HCT116 (cell line): ENCODE results near the gene WNK2. TPM values are rescaled to one million over a fixed set of nuclear protein-coding genes. Genes with fewer than 3 reads are reported as not detected.

ENCODE experiments used
- ATAC-seq: fragments of 200-7000 bp; cut with Tn5 transposase; 2 replicates; pipeline ENCODE4 v1.9.1; 2020; ENCODE audit warnings: mild to moderate bottlenecking, moderate library complexity
- BruUV-seq: library from RNA; stranded (reverse); fragments of 400-500 nt; replicated peaks from 2 replicates; lab custom pipeline; 2021; lab: Mats Ljungman, UMichigan
- CTCF ChIA-PET: fragments of 300-600 bp; sonication (Branson Sonifier 250); formaldehyde crosslinking; loops from one replicate; lab custom pipeline; 2021; ENCODE audit warnings: antibody characterized with exemption; lab: Charles Lee
- POLR2A ChIA-PET: fragments of 300-600, 350-600 bp; sonication (Branson Sonifier 250); formaldehyde crosslinking; loops from one replicate; lab custom pipeline; 2021; ENCODE audit warnings: antibody characterized with exemption; lab: Charles Lee
- RAD21 ChIA-PET, 2 experiments: fragments of 300-600 bp; sonication (Branson Sonifier 250); formaldehyde crosslinking; loops; one replicate each; lab custom pipeline; 2023; ENCODE audit warnings: low total read pairs in 2 of 2; ENCODE audit not compliant: uncharacterized antibody in 2 of 2, unreplicated experiment in 2 of 2, low non-redundant PET in 1 of 2; lab: Charles Lee
- DNase-seq: peaks from one replicate; pipeline ENCODE4 v3.0.0-alpha.2; 2010; ENCODE audit warnings: low read depth, low spot score
- H2AFZ ChIP-seq: fragments of 200-600 bp; shearing (Covaris generic), sonication (generic); 2 replicates; pipeline ENCODE4 v1.6.1; 2017; ENCODE audit warnings: low read depth, mixed run types, mixed read lengths, antibody characterized with exemption, low read length; ENCODE audit not compliant: poor library complexity, severe bottlenecking
- H3K27ac ChIP-seq: 2 replicates; pipeline ENCODE4 v1.5.1; 2012; ENCODE audit warnings: low read depth, low read length
- H3K27me3 ChIP-seq: fragments of 200-600 bp; sonication (generic); 2 replicates; pipeline ENCODE4 v1.6.1; 2016; ENCODE audit warnings: mixed run types, low read length, mixed read lengths; ENCODE audit not compliant: insufficient read depth
- H3K36me3 ChIP-seq, 2 experiments: fragments of 200-500 bp in 1 of 2; fragments of 200-600 bp in 1 of 2; sonication (Bioruptor generic) in 1 of 2; sonication (generic) in 1 of 2; 2 replicates each; pipeline versions ENCODE4 v1.5.1 to v1.6.1; 2014 to 2016; ENCODE audit warnings: low read length in 2 of 2, inconsistent platforms in 1 of 2, mixed read lengths in 1 of 2, mixed run types in 1 of 2; ENCODE audit not compliant: insufficient read depth in 2 of 2, control insufficient read depth in 1 of 2
- H3K4me1 ChIP-seq, 2 experiments: fragments of 200-600 bp in 1 of 2; sonication (generic) in 1 of 2; 2 replicates each; pipeline versions ENCODE4 v1.5.1 to v1.6.1; 2012 to 2017; ENCODE audit warnings: low read length in 2 of 2, inconsistent platforms in 1 of 2, mild to moderate bottlenecking in 1 of 2, mixed read lengths in 1 of 2, mixed run types in 1 of 2, moderate library complexity in 1 of 2; ENCODE audit not compliant: insufficient read depth in 2 of 2, control insufficient read depth in 1 of 2
- H3K4me2 ChIP-seq: fragments of 200-600 bp; sonication (generic); 2 replicates; pipeline ENCODE4 v1.6.1; 2017; ENCODE audit warnings: mixed run types, low read length, mixed read lengths
- H3K4me3 ChIP-seq, 2 experiments: fragments of 200-600 bp in 1 of 2; sonication (generic) in 1 of 2; replicated peaks in 1 of 2; 2 replicates each; pipeline ENCODE4 v1.5.1; 2011 to 2016; ENCODE audit warnings: low read length in 2 of 2, control low read depth in 1 of 2, low read depth in 1 of 2, mild to moderate bottlenecking in 1 of 2, mixed read lengths in 1 of 2, mixed run types in 1 of 2
- H3K79me2 ChIP-seq: fragments of 200-600 bp; sonication (generic); 2 replicates; pipeline ENCODE4 v1.6.1; 2017; ENCODE audit warnings: mild to moderate bottlenecking, mixed run types, low read length, moderate library complexity, mixed read lengths; ENCODE audit not compliant: insufficient read depth
- H3K9ac ChIP-seq: fragments of 200-600 bp; sonication (generic); 2 replicates; pipeline ENCODE4 v1.6.1; 2016; ENCODE audit warnings: low read length, mixed read lengths
- H3K9me2 ChIP-seq: fragments of 200-600 bp; sonication (generic), shearing (Covaris generic); 2 replicates; pipeline ENCODE4 v1.6.1; 2017; ENCODE audit warnings: mixed run types, mild to moderate bottlenecking, moderate library complexity; ENCODE audit not compliant: insufficient read depth
- H3K9me3 ChIP-seq, 2 experiments: fragments of 200-500 bp in 1 of 2; fragments of 200-600 bp in 1 of 2; sonication (Bioruptor generic) in 1 of 2; sonication (generic) in 1 of 2; 2 replicates each; pipeline ENCODE4 v1.6.1; 2014 to 2017; ENCODE audit warnings: low read length in 2 of 2, mixed read lengths in 2 of 2, inconsistent platforms in 1 of 2, low read depth in 1 of 2, mild to moderate bottlenecking in 1 of 2, mixed run types in 1 of 2, moderate library complexity in 1 of 2; ENCODE audit not compliant: control insufficient read depth in 1 of 2, insufficient read depth in 1 of 2
- H4K20me1 ChIP-seq: fragments of 200-600 bp; sonication (generic), shearing (Covaris generic); 2 replicates; pipeline ENCODE4 v1.6.1; 2017; ENCODE audit warnings: mixed run types, mild to moderate bottlenecking, moderate library complexity; ENCODE audit not compliant: insufficient read depth
- CBX3 ChIP-seq: IDR thresholded peaks from 2 replicates; pipeline ENCODE4 v1.6.1; 2012; ENCODE audit warnings: low read depth
- ELF1 ChIP-seq: IDR thresholded peaks from 2 replicates; pipeline ENCODE4 v1.6.1; 2012; ENCODE audit warnings: low read depth, borderline replicate concordance
- EZH2phosphoT487 ChIP-seq: fragments of 200-600 bp; IDR thresholded peaks from 2 replicates; pipeline ENCODE4 v1.6.1; 2018; ENCODE audit warnings: antibody characterized with exemption, borderline replicate concordance
- JUND ChIP-seq: IDR thresholded peaks from 2 replicates; pipeline ENCODE4 v1.6.1; 2012
- POLR2A ChIP-seq: IDR thresholded peaks from 2 replicates; pipeline ENCODE4 v1.7.0; 2011; ENCODE audit warnings: borderline replicate concordance; ENCODE audit not compliant: insufficient read depth, insufficient read length; ENCODE audit errors: extremely low read depth
- SIN3A ChIP-seq: IDR thresholded peaks from 2 replicates; pipeline ENCODE4 v1.6.1; 2012; ENCODE audit warnings: low read depth
- YY1 ChIP-seq: IDR thresholded peaks from 2 replicates; pipeline ENCODE4 v1.6.1; 2011; ENCODE audit warnings: low read length, low read depth, moderate library complexity, mild to moderate bottlenecking; ENCODE audit not compliant: insufficient replicate concordance; ENCODE audit errors: extremely low read depth
- ZFX ChIP-seq: fragments of 450-650 bp; IDR thresholded peaks from 2 replicates; pipeline ENCODE4 v1.6.1; 2017
- intact Hi-C: fragments of 100-400 bp; cut with micrococcal nuclease; formaldehyde crosslinking; loops from 2 replicates; pipeline ENCODE4 v1.10.0; 2022
- total RNA-seq: library from RNA; stranded (reverse); gene quantifications from one replicate; pipeline ENCODE4 v1.2.1, GENCODE V29; 2021; ENCODE audit not compliant: unreplicated experiment
- TF ChIP-seq, protein P1 (sequence below): IDR thresholded peaks from 2 replicates; pipeline ENCODE4 v1.6.1; 2012
- TF ChIP-seq, protein P2 (sequence below): IDR thresholded peaks from 2 replicates; pipeline ENCODE4 v1.6.1; 2011; ENCODE audit warnings: mild to moderate bottlenecking, low read length, moderate library complexity; ENCODE audit not compliant: insufficient replicate concordance; ENCODE audit errors: extremely low read depth

WNK2 gene
- total RNA-seq, 1 experiment from 2014 or later, result 24.4 TPM

DNA sequence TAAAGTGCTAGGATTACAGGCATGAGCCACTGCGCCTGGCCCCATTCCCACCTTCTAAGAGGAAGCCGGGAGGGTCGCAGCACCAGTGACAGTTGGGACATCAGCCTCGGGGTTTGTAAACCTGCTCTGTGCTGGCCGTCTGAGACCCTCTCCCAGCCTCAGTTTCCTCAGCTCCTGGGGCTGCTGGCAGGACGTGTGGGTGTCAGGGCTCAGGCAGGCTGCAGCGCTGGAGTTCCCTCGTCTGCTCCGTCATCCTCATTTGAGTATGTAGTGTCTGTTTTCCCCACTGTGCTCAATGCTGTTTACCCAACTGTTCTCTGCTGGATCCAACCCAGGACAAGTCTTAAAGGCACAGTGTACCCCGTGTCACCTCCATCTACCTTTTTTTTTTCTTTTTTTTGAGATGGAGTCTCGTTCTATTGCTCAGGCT, 47.9 kb upstream of the WNK2 start:
- no peaks in the 10 kb centered on the region for H3K9me2 ChIP-seq
- no peak overlapping the region for H2AFZ ChIP-seq
- H3K36me3 ChIP-seq, result no peaks in the 10 kb centered on the region
- ChIA-PET RAD21 (no interaction called here), POLR2A (no interaction called here), CTCF (no interaction called here)
- DNase-seq (no peak), ATAC-seq (no peak)
- peaks cover 17 to 28% of the 10 kb centered on the region in 2 experiments for H3K4me1 ChIP-seq
- no peak overlapping the region for H3K27ac ChIP-seq
- no peak overlapping the region for H3K4me3 ChIP-seq
- no peaks in the 10 kb centered on the region for H3K27me3 ChIP-seq
- no peak overlapping the region for H3K4me2 ChIP-seq
- BruUV-seq, result no TSS peak
- TF ChIP-seq, protein P1, sequence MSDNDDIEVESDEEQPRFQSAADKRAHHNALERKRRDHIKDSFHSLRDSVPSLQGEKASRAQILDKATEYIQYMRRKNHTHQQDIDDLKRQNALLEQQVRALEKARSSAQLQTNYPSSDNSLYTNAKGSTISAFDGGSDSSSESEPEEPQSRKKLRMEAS, result no peak
- no peak for TF ChIP-seq EZH2phosphoT487
- TF ChIP-seq, protein P2, sequence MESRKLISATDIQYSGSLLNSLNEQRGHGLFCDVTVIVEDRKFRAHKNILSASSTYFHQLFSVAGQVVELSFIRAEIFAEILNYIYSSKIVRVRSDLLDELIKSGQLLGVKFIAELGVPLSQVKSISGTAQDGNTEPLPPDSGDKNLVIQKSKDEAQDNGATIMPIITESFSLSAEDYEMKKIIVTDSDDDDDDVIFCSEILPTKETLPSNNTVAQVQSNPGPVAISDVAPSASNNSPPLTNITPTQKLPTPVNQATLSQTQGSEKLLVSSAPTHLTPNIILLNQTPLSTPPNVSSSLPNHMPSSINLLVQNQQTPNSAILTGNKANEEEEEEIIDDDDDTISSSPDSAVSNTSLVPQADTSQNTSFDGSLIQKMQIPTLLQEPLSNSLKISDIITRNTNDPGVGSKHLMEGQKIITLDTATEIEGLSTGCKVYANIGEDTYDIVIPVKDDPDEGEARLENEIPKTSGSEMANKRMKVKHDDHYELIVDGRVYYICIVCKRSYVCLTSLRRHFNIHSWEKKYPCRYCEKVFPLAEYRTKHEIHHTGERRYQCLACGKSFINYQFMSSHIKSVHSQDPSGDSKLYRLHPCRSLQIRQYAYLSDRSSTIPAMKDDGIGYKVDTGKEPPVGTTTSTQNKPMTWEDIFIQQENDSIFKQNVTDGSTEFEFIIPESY, result no peak
- TF ChIP-seq SIN3A, result no peak
- no peak for TF ChIP-seq YY1
- TF ChIP-seq JUND, result no peak
- TF ChIP-seq POLR2A, result no peak
- no peak for TF ChIP-seq ELF1
- TF ChIP-seq ZFX, result no peak
- no peak for TF ChIP-seq CBX3
- peaks cover 22% of the 10 kb centered on the region; the same call in 1 of the 2 replicates for H3K79me2 ChIP-seq
- no peaks in the 10 kb centered on the region for H3K9me3 ChIP-seq
- intact Hi-C loops, result no loop called here
- H4K20me1 ChIP-seq, result no peaks in the 10 kb centered on the region
- no peak overlapping the region for H3K9ac ChIP-seq
